Activated B cell treated with CpG ODN at 0.5 μM for 24 hours (primary cell): ENCODE data around the gene EEF1A1. TPM values are rescaled to one million over a fixed set of nuclear protein-coding genes. Genes with fewer than 3 reads are reported as not detected.
"Not testable (repeated sequence)": the region's sequence is repeated elsewhere in the genome, so short reads cannot be mapped to it uniquely, and the experiment has no call there.

Source experiments
- ATAC-seq: fragments of 200-7000 bp; cut with Tn5 transposase; one replicate; pipeline ENCODE4 v1.10.0; 2021; ENCODE audit warnings: low read depth, mild to moderate bottlenecking, moderate library complexity
- CTCF ChIA-PET: fragments of 350-600 bp; sonication (Branson Sonifier 250); formaldehyde crosslinking; loops from one replicate; lab custom pipeline; 2021; ENCODE audit warnings: antibody characterized with exemption; lab: Charles Lee
- POLR2A ChIA-PET: fragments of 350-600 bp; sonication (Branson Sonifier 250); formaldehyde crosslinking; loops from one replicate; lab custom pipeline; 2021; ENCODE audit warnings: antibody characterized with exemption; lab: Charles Lee
- DNase-seq: peaks from one replicate; pipeline ENCODE4 v3.0.0; 2022
- H3K27ac Mint-ChIP-seq: one replicate; pipeline ENCODE4 v1.8.0; 2020; ENCODE audit warnings: mixed read lengths
- H3K27me3 Mint-ChIP-seq: one replicate; pipeline ENCODE4 v1.8.0; 2021; ENCODE audit warnings: mixed read lengths
- H3K36me3 Mint-ChIP-seq: one replicate; pipeline ENCODE4 v1.8.0; 2021; ENCODE audit warnings: low read depth, mixed read lengths
- H3K4me1 Mint-ChIP-seq: one replicate; pipeline ENCODE4 v1.8.0; 2021; ENCODE audit warnings: mixed read lengths
- H3K4me3 Mint-ChIP-seq: one replicate; pipeline ENCODE4 v1.8.0; 2020; ENCODE audit warnings: mild to moderate bottlenecking, mixed read lengths
- H3K9me3 Mint-ChIP-seq: one replicate; pipeline ENCODE4 v1.8.0; 2020; ENCODE audit warnings: mixed read lengths
- intact Hi-C: fragments of 100-400 bp; cut with micrococcal nuclease; formaldehyde crosslinking; loops from one replicate; pipeline ENCODE4 v1.15.1; 2024
- total RNA-seq: library from RNA; stranded (reverse); gene quantifications from 2 replicates; pipeline ENCODE4 v1.2.3, GENCODE V29; 2022
- TF ChIP-seq, protein P1 (sequence below): fragments of 200-600 bp; IDR thresholded peaks from one replicate; pipeline ENCODE4 v1.8.0; 2022; ENCODE audit warnings: antibody characterized with exemption, mild to moderate bottlenecking

EEF1A1 gene
- total RNA-seq, 1 donor from 2014 or later = 19,962 TPM

- Mint-ChIP-seq H3K27me3 (no peaks in the 10 kb centered on the region), H3K4me3 (no peak overlapping the region), H3K27ac (no peak overlapping the region), H3K4me1 (peaks cover 13% of the 10 kb centered on the region), H3K36me3 (no peaks in the 10 kb centered on the region), H3K9me3 (no peaks in the 10 kb centered on the region)
- TF ChIP-seq, protein P1, sequence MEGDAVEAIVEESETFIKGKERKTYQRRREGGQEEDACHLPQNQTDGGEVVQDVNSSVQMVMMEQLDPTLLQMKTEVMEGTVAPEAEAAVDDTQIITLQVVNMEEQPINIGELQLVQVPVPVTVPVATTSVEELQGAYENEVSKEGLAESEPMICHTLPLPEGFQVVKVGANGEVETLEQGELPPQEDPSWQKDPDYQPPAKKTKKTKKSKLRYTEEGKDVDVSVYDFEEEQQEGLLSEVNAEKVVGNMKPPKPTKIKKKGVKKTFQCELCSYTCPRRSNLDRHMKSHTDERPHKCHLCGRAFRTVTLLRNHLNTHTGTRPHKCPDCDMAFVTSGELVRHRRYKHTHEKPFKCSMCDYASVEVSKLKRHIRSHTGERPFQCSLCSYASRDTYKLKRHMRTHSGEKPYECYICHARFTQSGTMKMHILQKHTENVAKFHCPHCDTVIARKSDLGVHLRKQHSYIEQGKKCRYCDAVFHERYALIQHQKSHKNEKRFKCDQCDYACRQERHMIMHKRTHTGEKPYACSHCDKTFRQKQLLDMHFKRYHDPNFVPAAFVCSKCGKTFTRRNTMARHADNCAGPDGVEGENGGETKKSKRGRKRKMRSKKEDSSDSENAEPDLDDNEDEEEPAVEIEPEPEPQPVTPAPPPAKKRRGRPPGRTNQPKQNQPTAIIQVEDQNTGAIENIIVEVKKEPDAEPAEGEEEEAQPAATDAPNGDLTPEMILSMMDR = no peak
- ATAC-seq = no peak
- intact Hi-C loops = no loop called here
- ChIA-PET POLR2A (no interaction called here), CTCF (no interaction called here)
- no peak for DNase-seq
These were observed 43.9 kb upstream of the EEF1A1 start for GRCh38 chr6:73564578-73565345.

GRCh38 chr6:73562558-73562957, 41.7 kb upstream of the EEF1A1 start:
- H3K9me3 Mint-ChIP-seq = no peaks in the 10 kb centered on the region
- no peaks in the 10 kb centered on the region for H3K27me3 Mint-ChIP-seq
- TF ChIP-seq, protein P1 = no peak
- POLR2A ChIA-PET = interaction anchor here (0.8 to 0.9 kb wide), 2 partner anchors 18 to 23 kb away, joined by 3 to 14 read pairs; no protein-coding TSS in a partner anchor
- intact Hi-C loops = no loop called here
- CTCF ChIA-PET = interaction anchor here (0.7 kb wide), 1 partner anchor 18 kb away, joined by 3 read pairs; no protein-coding TSS in a partner anchor
- H3K36me3 Mint-ChIP-seq = no peaks in the 10 kb centered on the region
- H3K4me3 Mint-ChIP-seq = no peak overlapping the region
- peaks cover 13% of the 10 kb centered on the region for H3K4me1 Mint-ChIP-seq
- no peak for ATAC-seq
- no peak overlapping the region for H3K27ac Mint-ChIP-seq
- DNase-seq = no peak

DNA sequence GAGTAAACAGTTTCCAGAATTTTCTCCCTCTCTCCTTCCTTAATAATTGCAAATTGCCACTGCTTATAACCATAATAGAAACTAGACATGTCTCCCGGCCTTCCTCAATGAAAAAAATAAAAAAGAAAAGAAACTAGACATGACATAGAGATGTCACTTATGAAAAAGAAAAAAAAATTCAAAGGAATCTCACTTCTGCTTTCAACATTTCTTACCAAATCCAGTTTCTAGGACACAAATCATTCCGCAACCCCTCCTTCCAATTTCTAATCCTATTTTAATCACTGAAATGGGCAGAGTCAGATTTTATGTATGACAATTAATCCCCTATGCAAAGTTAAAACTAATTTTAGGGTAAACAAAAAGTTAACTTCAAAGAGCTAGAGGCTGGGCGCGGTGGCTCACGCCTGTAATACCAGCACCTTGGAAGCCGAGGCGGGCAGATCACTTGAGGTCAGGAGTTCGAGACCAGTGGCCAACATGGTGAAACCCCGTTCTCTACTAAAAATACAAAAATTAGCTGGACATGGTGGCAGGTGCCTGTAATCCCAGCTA, 40.1 kb upstream of the EEF1A1 start:
- Mint-ChIP-seq H3K36me3 (no peaks in the 10 kb centered on the region), H3K4me1 (peaks cover 13% of the 10 kb centered on the region), H3K4me3 (peak overlapping the region; percentile 25), H3K27ac (peak overlapping the region; percentile 38), H3K27me3 (no peaks in the 10 kb centered on the region), H3K9me3 (no peaks in the 10 kb centered on the region)
- POLR2A ChIA-PET = interaction anchor here (1.1 to 2.1 kb wide), 2 partner anchors 25 to 37 kb away, joined by 4 to 8 read pairs; no protein-coding TSS in a partner anchor
- CTCF ChIA-PET = no interaction called here
- DNase-seq (no peak), ATAC-seq (peak; percentile 45)
- TF ChIP-seq, protein P1 = no peak
- intact Hi-C loops = loop anchor here (1.0 kb wide), 2 partner anchors 19 to 40 kb away; partner anchors contain the start of gene EEF1A1

DNA sequence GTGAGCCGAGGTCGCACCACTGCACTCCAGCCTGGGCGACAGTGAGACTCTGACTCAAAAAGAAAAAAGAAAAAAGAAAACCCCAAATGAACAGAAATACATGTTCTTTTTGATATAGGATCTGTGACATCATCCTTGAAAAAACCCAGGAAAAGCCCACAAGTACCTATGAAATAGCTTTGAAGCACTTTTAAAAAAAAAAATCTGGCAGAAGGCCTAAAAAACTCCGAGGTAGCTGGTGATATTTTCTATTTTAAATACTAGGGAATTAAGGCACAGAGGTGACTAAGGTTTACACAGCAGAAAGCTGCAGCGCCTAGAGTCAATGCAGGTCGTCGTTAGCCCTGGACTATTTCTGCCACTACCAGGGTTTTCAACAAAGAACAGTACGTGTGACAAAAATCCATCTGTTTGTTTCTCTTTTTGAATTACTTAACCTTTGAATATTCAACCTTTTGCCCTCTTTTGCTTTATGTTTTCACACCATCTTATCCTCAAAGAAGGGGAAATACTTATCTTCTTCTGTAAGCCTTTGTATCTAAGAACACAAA, 39.4 kb upstream of the EEF1A1 start:
- ChIA-PET POLR2A (interaction anchor here (0.6 to 2.1 kb wide), 4 partner anchors 25 to 92 kb away, joined by 3 to 8 read pairs (median 4); no protein-coding TSS in a partner anchor), CTCF (no interaction called here)
- Mint-ChIP-seq H3K27me3 (no peaks in the 10 kb centered on the region), H3K4me3 (no peak overlapping the region), H3K27ac (peak overlapping the region; percentile 38), H3K4me1 (peaks cover 13% of the 10 kb centered on the region), H3K9me3 (no peaks in the 10 kb centered on the region), H3K36me3 (no peaks in the 10 kb centered on the region)
- TF ChIP-seq, protein P1 = no peak
- no peak for ATAC-seq
- DNase-seq = no peak
- intact Hi-C loops = no loop called here

DNA sequence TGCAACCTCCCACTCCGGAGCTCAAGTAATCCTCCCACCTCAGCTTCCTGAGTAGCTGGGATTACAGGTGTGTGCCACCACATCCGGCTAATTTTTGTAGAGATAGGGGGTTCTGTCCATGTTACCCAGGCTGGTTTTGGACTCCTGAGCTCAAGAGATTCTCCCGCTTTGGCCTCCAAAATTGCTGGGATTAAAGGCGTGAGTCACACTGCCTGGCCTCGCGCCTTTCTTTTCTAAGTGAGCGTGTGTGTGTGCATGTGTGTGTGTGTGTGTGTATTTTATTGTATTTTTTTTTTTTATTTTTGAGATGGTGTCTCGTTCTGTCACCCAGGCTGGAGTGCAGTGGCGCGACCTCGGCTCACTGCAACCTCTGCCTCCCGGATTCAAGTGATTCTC, 38.6 kb upstream of the EEF1A1 start:
- ATAC-seq, DNase-seq, H3K4me3 Mint-ChIP-seq, H3K9me3 Mint-ChIP-seq, CTCF ChIA-PET, intact Hi-C loops, H3K27ac Mint-ChIP-seq, H3K27me3 Mint-ChIP-seq, H3K36me3 Mint-ChIP-seq: not testable (repeated sequence)
- peaks cover 13% of the 10 kb centered on the region for H3K4me1 Mint-ChIP-seq
- POLR2A ChIA-PET = interaction anchor here (0.9 kb wide), 1 partner anchor 36 kb away, joined by 4 read pairs; no protein-coding TSS in a partner anchor
